Kidney capillary endothelial cell (primary cell): Measurements from ENCODE around the gene GOLGA3.
"Not testable (repeated sequence)": the region's sequence is repeated elsewhere in the genome, so short reads cannot be mapped to it uniquely, and the experiment has no call there.

Source experiments
- DNase-seq: peaks from one replicate; pipeline ENCODE4 v3.0.0-alpha.2; 2018; ENCODE audit warnings: low spot score

Gene GOLGA3, protein sequence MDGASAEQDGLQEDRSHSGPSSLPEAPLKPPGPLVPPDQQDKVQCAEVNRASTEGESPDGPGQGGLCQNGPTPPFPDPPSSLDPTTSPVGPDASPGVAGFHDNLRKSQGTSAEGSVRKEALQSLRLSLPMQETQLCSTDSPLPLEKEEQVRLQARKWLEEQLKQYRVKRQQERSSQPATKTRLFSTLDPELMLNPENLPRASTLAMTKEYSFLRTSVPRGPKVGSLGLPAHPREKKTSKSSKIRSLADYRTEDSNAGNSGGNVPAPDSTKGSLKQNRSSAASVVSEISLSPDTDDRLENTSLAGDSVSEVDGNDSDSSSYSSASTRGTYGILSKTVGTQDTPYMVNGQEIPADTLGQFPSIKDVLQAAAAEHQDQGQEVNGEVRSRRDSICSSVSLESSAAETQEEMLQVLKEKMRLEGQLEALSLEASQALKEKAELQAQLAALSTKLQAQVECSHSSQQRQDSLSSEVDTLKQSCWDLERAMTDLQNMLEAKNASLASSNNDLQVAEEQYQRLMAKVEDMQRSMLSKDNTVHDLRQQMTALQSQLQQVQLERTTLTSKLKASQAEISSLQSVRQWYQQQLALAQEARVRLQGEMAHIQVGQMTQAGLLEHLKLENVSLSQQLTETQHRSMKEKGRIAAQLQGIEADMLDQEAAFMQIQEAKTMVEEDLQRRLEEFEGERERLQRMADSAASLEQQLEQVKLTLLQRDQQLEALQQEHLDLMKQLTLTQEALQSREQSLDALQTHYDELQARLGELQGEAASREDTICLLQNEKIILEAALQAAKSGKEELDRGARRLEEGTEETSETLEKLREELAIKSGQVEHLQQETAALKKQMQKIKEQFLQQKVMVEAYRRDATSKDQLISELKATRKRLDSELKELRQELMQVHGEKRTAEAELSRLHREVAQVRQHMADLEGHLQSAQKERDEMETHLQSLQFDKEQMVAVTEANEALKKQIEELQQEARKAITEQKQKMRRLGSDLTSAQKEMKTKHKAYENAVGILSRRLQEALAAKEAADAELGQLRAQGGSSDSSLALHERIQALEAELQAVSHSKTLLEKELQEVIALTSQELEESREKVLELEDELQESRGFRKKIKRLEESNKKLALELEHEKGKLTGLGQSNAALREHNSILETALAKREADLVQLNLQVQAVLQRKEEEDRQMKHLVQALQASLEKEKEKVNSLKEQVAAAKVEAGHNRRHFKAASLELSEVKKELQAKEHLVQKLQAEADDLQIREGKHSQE (N-terminal part only)

DNA sequence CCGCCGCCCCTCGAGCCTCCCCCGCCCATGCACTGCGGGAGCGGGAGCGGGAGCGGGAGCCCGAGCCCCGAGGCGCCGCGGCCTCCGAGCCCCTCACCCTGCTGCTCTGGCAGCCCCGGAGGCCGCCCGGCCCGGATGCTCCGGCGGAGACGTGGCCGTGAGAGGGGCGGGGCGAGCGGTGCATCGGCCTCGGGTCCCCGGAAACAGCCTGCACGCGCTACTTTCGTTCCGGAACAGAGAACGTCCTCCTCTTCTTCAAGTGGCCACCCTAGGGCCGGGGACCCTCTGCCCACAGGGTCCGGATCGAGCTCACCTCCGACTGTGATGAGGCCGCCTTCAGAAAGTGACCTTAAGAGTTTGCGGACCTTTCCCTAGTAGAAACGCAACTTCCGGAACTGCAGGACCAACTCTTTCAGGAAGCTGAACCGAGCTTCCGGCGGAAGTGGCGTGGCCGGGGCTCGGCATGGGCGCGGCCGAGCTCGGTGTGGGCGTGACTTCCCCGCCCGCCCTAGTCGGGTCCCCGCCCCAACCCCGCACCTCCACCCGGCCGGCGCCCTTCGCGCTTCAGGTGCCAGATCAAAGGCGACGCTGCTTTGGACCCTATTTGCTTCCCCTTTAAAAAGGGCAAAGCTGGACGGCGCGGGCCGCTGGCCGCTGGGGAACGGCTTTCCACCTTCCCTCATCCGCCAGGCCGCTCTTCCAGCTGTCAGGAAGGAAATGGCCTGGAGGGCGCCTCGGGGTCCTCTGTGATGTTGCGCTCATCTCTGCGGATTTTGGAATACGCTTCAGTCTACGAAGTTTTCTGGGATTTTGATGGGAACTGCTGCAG lies at the start of gene GOLGA3:
GOLGA3 (minus strand) TSS at position 164 of the 829 bp plus-strand sequence. CDS start 6,741 bp downstream, outside the sequence.
- DNase-seq, result peak; percentile 93

DNA sequence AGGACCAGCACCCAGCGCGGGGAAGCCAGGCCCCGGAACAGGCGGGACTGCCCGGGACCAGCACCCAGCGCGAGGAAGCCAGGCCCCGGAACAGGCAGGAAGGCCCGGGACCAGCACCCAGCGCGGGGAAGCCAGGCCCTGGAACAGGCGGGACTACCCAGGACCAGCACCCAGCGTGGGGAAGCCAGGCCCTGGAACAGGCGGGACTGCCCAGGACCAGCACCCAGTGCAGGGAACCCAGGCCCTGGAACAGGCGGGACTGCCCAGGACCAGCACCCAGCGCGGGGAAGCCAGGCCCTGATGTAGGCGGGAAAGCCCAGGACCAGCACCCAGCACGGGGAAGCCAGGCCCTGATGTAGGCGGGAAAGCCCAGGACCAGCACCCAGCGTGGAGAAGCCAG lies 46.0 kb upstream of the GOLGA3 start:
- DNase-seq, result not testable (repeated sequence)

DNA sequence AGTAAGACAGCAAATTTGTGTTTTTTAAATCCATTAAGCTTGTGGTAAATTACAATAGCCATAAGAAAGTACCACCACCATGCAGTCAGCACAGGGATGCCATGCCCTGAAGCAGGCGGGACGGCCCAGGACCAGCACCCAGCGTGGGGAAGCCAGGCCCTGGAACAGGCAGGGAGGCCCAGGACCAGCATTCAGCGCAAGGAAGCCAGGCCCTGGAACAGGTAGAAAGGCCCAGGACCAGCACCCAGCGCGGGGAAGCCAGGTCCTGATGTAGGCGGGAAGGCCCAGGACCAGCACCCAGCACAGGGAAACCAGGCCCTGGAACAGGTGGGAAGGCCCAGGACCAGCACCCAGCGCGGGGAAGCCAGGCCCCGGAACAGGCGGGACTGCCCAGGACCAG lies 45.5 kb upstream of the GOLGA3 start:
- no peak for DNase-seq

DNA sequence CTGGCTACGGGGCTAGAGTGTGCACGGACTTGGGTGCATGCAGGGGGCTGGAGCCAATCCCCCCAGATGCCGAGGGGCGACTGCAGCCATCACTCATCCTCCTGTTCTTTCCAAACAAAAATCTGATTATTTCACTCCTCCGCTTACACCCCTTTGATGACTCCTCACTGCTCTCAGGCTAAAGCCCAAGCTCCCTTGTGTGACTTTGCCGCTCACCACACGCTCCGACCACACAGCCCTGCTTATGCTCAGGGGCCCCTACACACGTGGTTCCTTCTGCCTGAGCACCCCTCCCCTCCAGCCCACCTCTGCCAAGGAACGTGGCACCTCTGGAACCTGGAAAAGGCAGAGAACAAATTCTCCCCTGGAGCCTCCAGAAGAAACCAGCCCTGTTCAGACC lies 45.1 kb upstream of the GOLGA3 start:
- DNase-seq, result no peak

DNA sequence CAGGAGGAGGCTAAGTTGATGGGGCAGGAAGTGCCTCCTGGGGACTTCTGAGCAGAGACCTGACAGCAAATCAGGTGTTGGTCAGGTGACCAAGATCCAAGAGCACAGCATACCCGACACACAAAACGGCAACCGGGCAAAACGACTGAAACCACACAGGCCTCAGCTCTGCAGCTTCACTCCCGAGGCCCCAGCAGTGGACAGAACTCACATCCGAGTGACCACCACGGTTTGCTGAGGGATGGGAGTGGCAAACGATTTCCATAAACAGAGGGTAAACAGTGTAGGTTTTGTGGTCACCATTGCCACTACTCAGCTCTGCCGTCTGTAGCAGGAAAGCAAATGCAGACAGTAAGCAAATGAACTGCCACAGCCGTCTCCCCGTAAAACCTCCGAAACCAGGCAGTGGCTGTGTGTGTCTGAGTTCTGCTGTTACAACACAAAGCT lies 44.3 kb upstream of the GOLGA3 start:
- no peak for DNase-seq

DNA sequence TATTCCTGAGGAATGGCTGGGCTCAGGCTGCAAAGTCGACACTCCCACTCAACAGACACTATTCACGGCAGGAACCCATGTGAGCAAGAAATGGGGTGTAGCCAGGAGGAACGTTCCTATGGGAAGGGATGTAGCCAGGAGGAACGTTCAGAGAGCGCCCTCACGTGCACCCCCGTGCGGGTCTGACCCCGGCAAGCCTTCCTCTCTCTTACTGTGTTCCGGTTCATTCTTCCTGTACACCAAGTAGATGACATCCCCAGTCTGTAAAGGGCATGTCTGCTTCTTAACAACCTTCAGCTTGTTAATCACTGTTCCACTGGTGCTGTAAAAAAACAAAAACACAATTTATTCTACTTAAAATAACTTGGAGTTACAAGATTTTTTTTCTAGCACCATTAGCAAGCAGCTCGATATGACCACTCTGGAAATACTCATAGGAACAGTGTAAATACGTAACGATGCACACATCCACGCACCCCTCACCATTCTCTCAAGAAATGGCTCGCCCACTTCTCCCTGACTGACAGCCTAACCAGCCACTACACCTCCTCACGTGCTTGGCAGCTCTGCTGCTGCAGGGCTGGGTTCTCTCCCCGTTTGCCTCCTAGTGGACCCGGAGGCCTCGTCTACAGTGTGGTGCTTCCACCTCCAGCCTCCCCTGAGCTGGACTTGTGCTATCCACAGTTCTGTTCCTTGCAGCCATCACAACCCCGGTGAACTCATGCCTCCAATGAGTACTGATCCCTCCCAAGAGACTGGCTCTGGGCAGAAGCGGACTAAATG lies 43.6 kb upstream of the GOLGA3 start:
- no peak for DNase-seq

DNA sequence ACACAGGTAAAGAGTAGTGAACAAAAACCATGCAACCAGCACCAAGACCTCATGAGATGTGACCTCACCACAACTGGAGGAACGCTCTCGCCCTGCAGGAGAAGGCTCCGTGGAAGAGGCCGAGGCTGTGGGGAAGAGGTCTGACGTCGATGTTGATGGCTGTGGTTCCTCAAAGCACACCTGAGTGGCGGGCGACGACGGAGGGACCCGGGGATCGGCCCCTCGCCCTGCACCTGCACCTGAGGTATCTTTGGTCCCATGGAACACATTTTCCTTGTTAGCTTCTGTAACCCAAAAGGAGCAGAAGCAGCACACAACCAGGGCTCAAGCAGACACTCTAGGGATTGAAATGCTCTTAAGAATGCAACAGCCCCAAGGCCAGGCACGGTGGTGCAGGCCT lies 40.9 kb upstream of the GOLGA3 start:
- no peak for DNase-seq

DNA sequence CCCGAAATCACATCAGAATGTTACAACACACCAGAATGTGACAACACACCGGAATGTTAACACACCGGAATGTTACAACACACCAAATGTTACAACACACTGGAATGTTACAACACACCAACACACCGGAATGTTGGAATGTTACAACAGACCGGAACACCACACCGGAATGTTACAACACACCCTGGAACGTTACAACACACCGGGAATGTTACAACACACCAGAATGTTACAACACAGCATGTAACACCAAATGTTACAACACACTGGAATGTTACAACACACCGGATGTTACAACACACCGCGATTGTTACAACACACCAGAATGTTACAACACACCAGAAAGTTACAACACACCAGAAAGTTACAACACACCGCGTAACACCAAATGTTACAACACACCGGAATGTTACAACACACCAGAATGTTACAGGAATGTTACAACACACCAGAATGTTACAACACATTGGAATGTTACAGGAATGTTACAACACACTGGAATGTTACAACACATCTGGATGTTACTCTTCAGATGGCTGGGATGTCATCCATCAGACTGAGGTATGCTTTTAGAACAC lies 37.7 kb upstream of the GOLGA3 start:
- no peak for DNase-seq

DNA sequence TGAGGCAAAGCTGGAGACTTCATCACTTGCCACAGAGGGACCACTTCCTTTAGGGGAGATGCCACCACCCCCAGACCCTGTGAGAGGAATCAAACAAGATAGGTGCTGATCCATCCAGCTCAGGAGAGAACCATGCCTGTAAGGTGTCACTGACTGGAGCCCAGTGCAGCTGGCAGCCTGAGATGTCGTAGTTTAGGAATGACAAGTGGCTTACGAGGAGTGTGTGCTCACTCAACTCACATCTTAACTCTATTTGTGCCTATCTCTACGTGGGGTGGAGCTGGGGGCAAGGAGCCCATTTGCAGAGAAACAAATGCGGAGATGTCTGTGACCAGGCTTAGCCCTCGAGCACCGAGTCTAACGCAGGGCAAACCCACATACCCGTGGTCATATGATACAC lies 32.9 kb upstream of the GOLGA3 start:
- DNase-seq, result no peak

DNA sequence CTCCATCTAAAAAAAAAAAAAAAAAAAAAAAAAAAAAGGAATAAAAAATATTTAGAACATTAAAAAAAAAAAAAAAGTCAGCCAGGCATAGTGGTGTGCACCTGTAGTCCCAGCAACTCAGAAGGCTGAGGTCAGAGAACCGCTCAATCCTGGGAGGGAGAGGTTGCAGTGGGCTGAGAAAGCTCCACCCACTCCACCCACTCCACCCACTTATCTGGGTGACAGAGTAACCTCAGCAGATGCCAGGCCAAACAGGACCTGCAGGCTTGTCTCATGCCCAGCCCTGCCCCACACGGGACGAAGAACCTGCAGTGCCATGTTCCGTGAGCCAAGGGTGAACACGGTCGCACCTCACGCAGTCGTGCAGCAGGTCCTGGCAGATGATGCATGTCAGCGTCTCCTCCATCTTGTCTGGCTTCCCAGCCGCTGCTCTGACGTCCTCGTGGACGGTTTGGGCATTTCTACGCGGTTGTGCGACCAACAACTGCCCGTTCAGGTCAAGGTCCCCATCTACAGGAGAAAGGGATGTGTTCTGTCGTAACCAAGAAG lies 30.1 kb upstream of the GOLGA3 start:
- DNase-seq, result no peak

DNA sequence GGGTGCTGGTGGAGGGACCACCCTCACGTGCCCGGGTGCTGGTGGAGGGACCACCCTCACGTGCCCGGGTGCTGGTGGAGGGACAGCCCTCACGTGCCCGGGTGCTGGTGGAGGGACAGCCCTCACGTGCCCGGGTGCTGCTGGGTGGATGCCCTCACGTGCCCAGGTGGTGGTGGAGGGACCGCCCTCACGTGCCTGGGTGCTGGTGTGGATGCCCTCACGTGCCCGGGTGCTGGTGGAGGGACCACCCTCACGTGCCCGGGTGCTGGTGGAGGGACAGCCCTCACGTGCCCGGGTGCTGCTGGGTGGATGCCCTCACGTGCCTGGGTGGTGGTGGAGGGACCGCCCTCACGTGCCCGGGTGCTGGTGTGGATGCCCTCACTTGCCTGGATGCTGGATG lies 28.4 kb upstream of the GOLGA3 start:
- DNase-seq, result not testable (repeated sequence)

DNA sequence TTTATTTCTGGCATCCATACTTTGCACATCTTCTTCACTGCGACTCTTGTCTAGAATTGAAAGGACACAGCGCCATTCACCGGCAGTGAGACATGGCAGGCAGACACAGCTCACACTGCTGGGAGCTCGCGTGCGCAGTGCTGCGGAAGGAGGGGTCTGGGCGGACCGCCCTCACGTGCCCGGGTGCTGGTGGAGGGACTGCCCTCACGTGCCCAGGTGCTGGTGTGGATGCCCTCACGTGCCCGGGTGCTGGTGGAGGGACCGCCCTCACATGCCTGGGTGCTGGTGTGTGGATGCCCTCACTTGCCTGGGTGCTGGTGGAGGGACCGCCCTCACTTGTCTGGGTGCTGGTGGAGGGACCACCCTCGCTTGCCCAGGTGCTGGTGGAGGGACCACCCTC lies 27.9 kb upstream of the GOLGA3 start:
- DNase-seq, result no peak

DNA sequence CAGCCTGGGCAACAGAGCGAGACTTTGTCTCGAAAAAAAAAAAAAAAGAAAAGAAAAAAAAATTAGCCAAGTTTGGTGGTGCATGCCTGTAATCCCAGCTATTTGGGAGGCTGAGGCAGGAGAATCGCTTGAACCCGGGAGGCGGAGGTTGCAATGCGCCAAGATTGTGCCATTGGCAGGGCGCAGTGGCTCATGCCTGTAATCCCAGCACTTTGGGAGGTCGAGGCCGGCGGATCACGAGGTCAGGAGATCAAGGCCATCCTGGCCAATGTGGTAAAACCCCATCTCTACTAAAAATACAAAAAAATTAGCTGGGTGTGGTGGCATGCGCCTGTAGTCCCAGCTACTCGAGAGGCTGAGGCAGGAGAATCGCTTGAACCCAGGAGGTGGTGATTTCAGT lies 26.5 kb upstream of the GOLGA3 start:
- DNase-seq, result not testable (repeated sequence)

DNA sequence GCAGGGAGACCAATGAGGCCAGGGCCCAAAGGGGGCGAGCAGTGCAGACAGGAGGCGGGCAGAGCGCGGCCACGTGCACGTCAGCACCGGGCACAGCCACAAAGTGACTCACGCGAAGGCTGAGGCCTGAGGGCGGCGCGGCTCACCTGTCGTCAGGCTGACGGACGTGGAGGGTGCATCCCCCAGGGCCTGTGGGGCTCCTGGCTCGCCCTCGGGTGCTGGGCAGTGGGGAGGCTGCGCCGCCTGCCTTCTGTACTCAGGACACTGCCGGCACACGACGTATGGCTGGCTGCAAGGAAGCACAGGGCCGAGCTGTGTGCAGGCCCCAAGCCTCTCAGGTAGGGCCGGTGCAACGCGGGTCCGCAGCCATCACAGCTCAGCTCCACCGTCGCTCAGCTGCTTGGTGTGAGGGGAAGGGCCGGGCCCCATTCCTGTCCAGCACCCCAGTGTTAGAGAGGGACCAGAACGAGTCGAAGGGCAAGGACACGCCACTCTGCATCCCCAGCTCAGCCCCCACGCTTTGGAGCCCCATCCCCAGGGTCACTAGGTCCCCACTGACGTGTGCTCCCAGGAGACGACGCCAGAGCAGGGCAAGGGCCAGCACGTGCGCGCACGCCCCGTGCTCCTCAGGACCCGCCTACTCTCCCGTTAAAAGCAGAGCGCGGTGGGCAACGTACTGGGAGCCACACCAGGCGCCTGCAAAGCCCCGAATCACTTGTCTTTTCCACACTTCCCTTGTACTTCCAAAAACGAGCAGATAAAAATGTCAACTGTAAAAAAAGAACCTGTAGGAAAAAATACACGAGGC lies 24.8 kb upstream of the GOLGA3 start:
- DNase-seq, result no peak

DNA sequence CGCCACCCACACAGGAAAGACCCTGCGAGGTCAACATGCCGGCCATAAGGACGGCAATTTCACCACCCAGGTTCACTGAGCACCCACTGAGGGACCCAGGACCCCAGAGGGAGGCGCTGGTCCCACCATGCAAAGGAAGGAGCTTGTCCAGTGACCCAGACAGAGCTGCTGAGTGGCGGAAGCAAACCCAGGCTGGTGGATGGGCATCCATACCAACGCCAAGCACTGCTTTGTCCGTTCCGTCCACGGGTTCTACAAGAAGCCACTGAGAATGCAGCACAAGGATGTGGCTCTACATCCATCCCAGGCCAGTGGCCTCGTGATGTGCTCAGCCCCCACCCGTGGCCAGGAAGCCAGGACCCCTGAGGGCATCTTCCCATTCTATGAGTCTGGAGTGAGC lies 23.8 kb upstream of the GOLGA3 start:
- DNase-seq, result no peak

DNA sequence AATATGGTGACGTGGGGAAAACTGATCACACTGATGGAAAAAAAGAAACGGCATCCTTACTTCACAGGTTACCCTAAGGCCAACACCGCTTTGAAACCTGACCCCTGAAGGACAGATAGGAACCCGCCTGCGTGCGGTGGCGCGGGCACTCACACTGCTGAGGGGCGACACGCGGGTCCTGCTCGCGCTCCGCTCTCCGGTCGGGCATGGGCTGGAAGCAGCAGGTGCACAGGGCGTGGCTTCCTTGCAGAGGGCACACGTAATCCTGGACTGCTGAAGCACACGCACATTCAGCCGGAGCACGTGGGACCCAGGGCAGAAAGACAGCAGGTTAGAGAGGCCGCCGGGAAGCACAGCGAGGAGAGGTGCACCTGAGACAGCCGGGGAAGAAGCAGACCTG lies 22.8 kb upstream of the GOLGA3 start:
- DNase-seq, result no peak

DNA sequence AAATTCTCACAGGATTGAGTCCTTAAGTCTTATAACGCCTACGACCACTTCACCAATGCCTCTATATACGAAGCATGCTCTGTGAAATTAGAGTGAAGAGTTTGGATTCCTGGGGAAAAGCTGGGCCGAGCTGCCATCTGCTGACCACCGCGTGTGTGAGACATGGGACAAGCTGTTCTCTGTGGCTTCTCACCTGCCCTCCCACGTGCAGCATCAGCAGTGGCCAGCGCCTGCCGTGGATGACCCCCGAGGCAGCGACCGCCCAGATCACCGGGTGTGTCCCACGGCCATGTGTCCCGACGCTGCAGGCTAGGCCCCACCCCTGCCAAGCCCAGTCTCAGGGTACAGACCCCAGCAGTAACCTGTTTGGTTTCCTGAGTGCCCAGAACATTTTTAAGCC lies 21.6 kb upstream of the GOLGA3 start:
- DNase-seq, result no peak

DNA sequence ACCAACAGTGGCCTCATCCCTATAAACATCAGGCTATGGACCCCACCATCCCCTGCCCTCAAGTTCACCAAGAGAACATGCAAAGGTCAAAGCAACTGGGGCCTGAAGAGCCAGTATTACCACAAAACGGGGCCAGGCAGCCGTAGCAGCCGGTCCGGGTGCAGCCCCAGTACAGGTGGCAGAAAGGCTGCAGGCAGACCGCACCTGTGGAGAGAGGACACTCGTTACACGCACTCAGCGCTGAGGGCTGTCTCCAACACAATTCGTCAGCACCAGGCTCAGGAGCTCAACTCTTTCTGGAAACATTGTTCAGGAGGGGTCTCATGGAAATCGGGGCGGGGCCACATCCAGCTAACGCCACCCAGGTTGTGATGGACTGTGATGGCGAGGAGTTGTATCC lies 19.9 kb upstream of the GOLGA3 start:
- no peak for DNase-seq
